Left lobe of liver (tissue), 2 donors: ENCODE data around the gene NUP214. TPM values are rescaled to one million over a fixed set of nuclear protein-coding genes. Genes with fewer than 3 reads are reported as not detected.
"Not testable (repeated sequence)": the region's sequence is repeated elsewhere in the genome, so short reads cannot be mapped to it uniquely, and the experiment has no call there.

Source experiments
- ATAC-seq: fragments of 200-7000 bp; cut with Tn5 transposase; one replicate; pipeline ENCODE4 v1.9.1; 2020; ENCODE audit warnings: mild to moderate bottlenecking, moderate library complexity
- DNase-seq: peaks from one replicate; pipeline ENCODE4 v3.0.0-alpha.2; 2020; ENCODE audit warnings: low spot score
- total RNA-seq: library from RNA; stranded (reverse); gene quantifications from one replicate; pipeline ENCODE4 v1.2.1, GENCODE V29; 2021
- donor health status: DM: no; HTN: no; CAD: no; lungs with moderate emphysema.
- donor health status: DM: no; HTN: yes; CAD: no.

Gene NUP214
- total RNA-seq, 1 donor from 2014 or later: 21.9 TPM

GRCh38 chr9:131096269-131097125 lies 28.9 kb upstream of the NUP214 start, which contains the start of gene AIF1L:
TSS of gene AIF1L (plus strand) at chr9:131096531. CDS start at chr9:131096630, 99 bp downstream.
- no peak for DNase-seq
- peak; percentile 55 for ATAC-seq

- ATAC-seq: peak; percentile 15
- no peak for DNase-seq
These were observed 28.0 kb upstream of the NUP214 start for GRCh38 chr9:131097126-131097947.

GRCh38 chr9:131097948-131098278 lies 27.5 kb upstream of the NUP214 start:
- ATAC-seq: no peak
- DNase-seq: no peak

- DNase-seq: no peak
- ATAC-seq: no peak
These were observed 26.8 kb upstream of the NUP214 start for GRCh38 chr9:131098391-131099101.

GRCh38 chr9:131099102-131099606 lies 26.2 kb upstream of the NUP214 start:
- DNase-seq (no peak), ATAC-seq (no peak)

- not testable (repeated sequence) for DNase-seq, ATAC-seq
These were observed 25.5 kb upstream of the NUP214 start for GRCh38 chr9:131099845-131100244.

GRCh38 chr9:131100445-131100844 lies 24.9 kb upstream of the NUP214 start:
- DNase-seq: no peak
- ATAC-seq: no peak

GRCh38 chr9:131101207-131101964 lies 24.0 kb upstream of the NUP214 start:
- no peak for DNase-seq
- no peak for ATAC-seq

- no peak for DNase-seq
- no peak for ATAC-seq
These were observed 22.4 kb upstream of the NUP214 start for GRCh38 chr9:131103024-131103423.

GRCh38 chr9:131103535-131103934 lies 21.9 kb upstream of the NUP214 start:
- no peak for DNase-seq
- ATAC-seq: no peak

GRCh38 chr9:131104016-131104740 lies 21.2 kb upstream of the NUP214 start:
- DNase-seq (no peak), ATAC-seq (no peak)

- ATAC-seq: no peak
- no peak for DNase-seq
These were observed 19.4 kb upstream of the NUP214 start for GRCh38 chr9:131105952-131106351.

- ATAC-seq (no peak), DNase-seq (no peak)
These were observed 17.6 kb upstream of the NUP214 start for GRCh38 chr9:131107760-131108159.

- no peak for DNase-seq
- ATAC-seq: no peak
These were observed 14.1 kb upstream of the NUP214 start for GRCh38 chr9:131111186-131111853.

GRCh38 chr9:131111854-131112311 lies 13.5 kb upstream of the NUP214 start:
- DNase-seq (no peak), ATAC-seq (no peak)

- DNase-seq: no peak
These were observed 12.8 kb upstream of the NUP214 start for GRCh38 chr9:131112374-131113154.

GRCh38 chr9:131113655-131114054 lies 11.7 kb upstream of the NUP214 start:
- DNase-seq: no peak
- ATAC-seq: no peak

More at GRCh38 chr9:131112374-131113154, 12.8 kb upstream of the NUP214 start:
- no peak for ATAC-seq

GRCh38 chr9:131114084-131114535 lies 11.3 kb upstream of the NUP214 start:
- DNase-seq (no peak), ATAC-seq (no peak)
